GM19467 (cell line): Measurements from ENCODE around the gene ISX.
"Not testable (repeated sequence)": the region's sequence is repeated elsewhere in the genome, so short reads cannot be mapped to it uniquely, and the experiment has no call there.

Experiments
- ATAC-seq: cut with Tn5 transposase; IDR thresholded peaks from one replicate; pipeline ENCODE4 v1.9.1; 2021; ENCODE audit warnings: mild to moderate bottlenecking, moderate library complexity; ENCODE audit not compliant: unreplicated experiment

The ISX gene

GRCh38 chr22:35065796-35066218 is at the start of gene ISX:
ISX (plus strand) TSS chr22:35066158; CDS start chr22:35067088, 930 bp downstream.
- no peak for ATAC-seq

- no peak for ATAC-seq
Measured at GRCh38 chr22:35016909-35017308, 49.0 kb upstream of the ISX start.

- no peak for ATAC-seq
Measured at GRCh38 chr22:35018995-35019394, 47.0 kb upstream of the ISX start.

- no peak for ATAC-seq
Measured at GRCh38 chr22:35020517-35020916, 45.4 kb upstream of the ISX start.

GRCh38 chr22:35021161-35021560 is 44.8 kb upstream of the ISX start:
- no peak for ATAC-seq

GRCh38 chr22:35022291-35022690 is 43.7 kb upstream of the ISX start:
- no peak for ATAC-seq

GRCh38 chr22:35023692-35024363 is 42.1 kb upstream of the ISX start:
- no peak for ATAC-seq

GRCh38 chr22:35024364-35024692 is 41.6 kb upstream of the ISX start:
- ATAC-seq, result no peak

GRCh38 chr22:35030112-35030511 is 35.8 kb upstream of the ISX start:
- ATAC-seq, result not testable (repeated sequence)

- ATAC-seq, result no peak
Measured at GRCh38 chr22:35032571-35032970, 33.4 kb upstream of the ISX start.

- no peak for ATAC-seq
Measured at GRCh38 chr22:35033635-35034296, 32.2 kb upstream of the ISX start.

GRCh38 chr22:35034963-35035362 is 31.0 kb upstream of the ISX start:
- ATAC-seq, result no peak

GRCh38 chr22:35037089-35037488 is 28.9 kb upstream of the ISX start:
- no peak for ATAC-seq

- no peak for ATAC-seq
Measured at GRCh38 chr22:35039625-35040024, 26.3 kb upstream of the ISX start.

GRCh38 chr22:35043252-35043933 is 22.6 kb upstream of the ISX start:
- ATAC-seq, result no peak

- ATAC-seq, result no peak
Measured at GRCh38 chr22:35043934-35044319, 22.0 kb upstream of the ISX start.

- ATAC-seq, result no peak
Measured at GRCh38 chr22:35044607-35045390, 21.2 kb upstream of the ISX start.

GRCh38 chr22:35045451-35045850 is 20.5 kb upstream of the ISX start:
- ATAC-seq, result no peak

- no peak for ATAC-seq
Measured at GRCh38 chr22:35046744-35047462, 19.1 kb upstream of the ISX start.

GRCh38 chr22:35050038-35050437 is 15.9 kb upstream of the ISX start:
- not testable (repeated sequence) for ATAC-seq

- ATAC-seq, result no peak
Measured at GRCh38 chr22:35051013-35051535, 14.9 kb upstream of the ISX start.
